ENCODE data around the gene RAD51AP1.
A peak's percentile ranks its signal among the peaks of the same experiment; 100 is the strongest.

The RAD51AP1 gene

DNA sequence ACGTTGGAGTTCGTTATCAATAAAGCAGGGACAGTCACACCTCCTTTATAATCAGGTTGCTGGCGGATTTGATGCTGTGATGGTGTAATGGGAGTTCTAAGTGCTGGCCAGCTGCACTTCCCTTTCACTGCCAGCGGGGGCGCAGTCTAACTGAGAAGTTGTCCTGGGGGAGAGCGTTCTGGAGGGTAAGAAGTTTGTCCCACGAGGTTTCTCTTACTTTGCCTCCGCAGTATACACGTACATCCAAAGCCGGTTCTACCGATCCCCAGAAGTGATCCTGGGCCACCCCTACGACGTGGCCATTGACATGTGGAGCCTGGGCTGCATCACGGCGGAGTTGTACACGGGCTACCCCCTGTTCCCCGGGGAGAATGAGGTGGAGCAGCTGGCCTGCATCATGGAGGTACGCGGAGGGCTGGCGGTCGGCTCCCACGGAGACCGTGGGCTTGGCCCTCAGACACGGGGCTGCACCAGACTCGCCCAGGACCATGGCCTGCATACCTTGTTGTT, 66.0 kb downstream of the RAD51AP1 start:
- TF ChIP-seq, protein P1, sequence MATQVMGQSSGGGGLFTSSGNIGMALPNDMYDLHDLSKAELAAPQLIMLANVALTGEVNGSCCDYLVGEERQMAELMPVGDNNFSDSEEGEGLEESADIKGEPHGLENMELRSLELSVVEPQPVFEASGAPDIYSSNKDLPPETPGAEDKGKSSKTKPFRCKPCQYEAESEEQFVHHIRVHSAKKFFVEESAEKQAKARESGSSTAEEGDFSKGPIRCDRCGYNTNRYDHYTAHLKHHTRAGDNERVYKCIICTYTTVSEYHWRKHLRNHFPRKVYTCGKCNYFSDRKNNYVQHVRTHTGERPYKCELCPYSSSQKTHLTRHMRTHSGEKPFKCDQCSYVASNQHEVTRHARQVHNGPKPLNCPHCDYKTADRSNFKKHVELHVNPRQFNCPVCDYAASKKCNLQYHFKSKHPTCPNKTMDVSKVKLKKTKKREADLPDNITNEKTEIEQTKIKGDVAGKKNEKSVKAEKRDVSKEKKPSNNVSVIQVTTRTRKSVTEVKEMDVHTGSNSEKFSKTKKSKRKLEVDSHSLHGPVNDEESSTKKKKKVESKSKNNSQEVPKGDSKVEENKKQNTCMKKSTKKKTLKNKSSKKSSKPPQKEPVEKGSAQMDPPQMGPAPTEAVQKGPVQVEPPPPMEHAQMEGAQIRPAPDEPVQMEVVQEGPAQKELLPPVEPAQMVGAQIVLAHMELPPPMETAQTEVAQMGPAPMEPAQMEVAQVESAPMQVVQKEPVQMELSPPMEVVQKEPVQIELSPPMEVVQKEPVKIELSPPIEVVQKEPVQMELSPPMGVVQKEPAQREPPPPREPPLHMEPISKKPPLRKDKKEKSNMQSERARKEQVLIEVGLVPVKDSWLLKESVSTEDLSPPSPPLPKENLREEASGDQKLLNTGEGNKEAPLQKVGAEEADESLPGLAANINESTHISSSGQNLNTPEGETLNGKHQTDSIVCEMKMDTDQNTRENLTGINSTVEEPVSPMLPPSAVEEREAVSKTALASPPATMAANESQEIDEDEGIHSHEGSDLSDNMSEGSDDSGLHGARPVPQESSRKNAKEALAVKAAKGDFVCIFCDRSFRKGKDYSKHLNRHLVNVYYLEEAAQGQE (IDR thresholded peaks at IDR 0.05; ENCODE audit: insufficient replicate concordance, low read depth), result peak; percentile 26
- TF ChIP-seq, protein P2, sequence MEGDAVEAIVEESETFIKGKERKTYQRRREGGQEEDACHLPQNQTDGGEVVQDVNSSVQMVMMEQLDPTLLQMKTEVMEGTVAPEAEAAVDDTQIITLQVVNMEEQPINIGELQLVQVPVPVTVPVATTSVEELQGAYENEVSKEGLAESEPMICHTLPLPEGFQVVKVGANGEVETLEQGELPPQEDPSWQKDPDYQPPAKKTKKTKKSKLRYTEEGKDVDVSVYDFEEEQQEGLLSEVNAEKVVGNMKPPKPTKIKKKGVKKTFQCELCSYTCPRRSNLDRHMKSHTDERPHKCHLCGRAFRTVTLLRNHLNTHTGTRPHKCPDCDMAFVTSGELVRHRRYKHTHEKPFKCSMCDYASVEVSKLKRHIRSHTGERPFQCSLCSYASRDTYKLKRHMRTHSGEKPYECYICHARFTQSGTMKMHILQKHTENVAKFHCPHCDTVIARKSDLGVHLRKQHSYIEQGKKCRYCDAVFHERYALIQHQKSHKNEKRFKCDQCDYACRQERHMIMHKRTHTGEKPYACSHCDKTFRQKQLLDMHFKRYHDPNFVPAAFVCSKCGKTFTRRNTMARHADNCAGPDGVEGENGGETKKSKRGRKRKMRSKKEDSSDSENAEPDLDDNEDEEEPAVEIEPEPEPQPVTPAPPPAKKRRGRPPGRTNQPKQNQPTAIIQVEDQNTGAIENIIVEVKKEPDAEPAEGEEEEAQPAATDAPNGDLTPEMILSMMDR (IDR thresholded peaks at IDR 0.05; ENCODE audit: insufficient read depth, low read length), result peak; percentile 98
- TF ChIP-seq SPI1 (IDR thresholded peaks at IDR 0.05; ENCODE audit: borderline replicate concordance, low read depth) (peak; percentile 86), POLR2AphosphoS5 (IDR thresholded peaks at IDR 0.05; ENCODE audit: low read depth) (peak; percentile 42), GABPA (IDR thresholded peaks at IDR 0.05; ENCODE audit: low read depth) (no peak)
- peak overlapping the region; percentile 91 for H3K4me3 ChIP-seq (replicated peaks; ENCODE audit: insufficient read depth, low read length)
- H3K27me3 ChIP-seq (ENCODE audit: insufficient read depth, poor library complexity, severe bottlenecking), result no peaks in the 10 kb centered on the region
- peak overlapping the region; percentile 65 for H3K27ac ChIP-seq (replicated peaks)
- DNase-seq (ENCODE audit: low read depth in 1 of 2, low spot score in 1 of 2), result peak; percentile 62 to 88

DNA sequence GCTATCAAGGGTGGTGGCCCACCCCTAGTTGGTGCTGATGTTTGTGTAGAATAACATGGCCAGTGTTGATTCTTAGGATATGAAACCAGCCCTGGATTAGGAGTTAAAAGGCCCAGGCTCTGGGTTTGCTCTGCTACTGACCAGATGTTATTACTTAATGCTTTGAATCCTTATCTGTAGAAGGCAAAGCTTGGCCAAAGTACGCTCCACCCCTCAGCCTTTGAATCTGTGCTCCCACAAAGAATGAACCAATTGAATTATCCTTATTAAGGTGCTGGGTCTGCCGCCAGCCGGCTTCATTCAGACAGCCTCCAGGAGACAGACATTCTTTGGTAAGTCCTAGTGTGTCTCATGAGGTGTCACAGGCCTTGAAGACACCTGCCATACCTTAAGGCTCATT, 68.4 kb downstream of the RAD51AP1 start:
- no peak for TF ChIP-seq POLR2AphosphoS5 (IDR thresholded peaks at IDR 0.05; ENCODE audit: low read depth)
- TF ChIP-seq, protein P1 (IDR thresholded peaks at IDR 0.05; ENCODE audit: insufficient replicate concordance, low read depth), result no peak
- TF ChIP-seq SPI1 (IDR thresholded peaks at IDR 0.05; ENCODE audit: borderline replicate concordance, low read depth), result no peak
- TF ChIP-seq, protein P2 (IDR thresholded peaks at IDR 0.05; ENCODE audit: insufficient read depth, low read length), result no peak
- no peak for TF ChIP-seq GABPA (IDR thresholded peaks at IDR 0.05; ENCODE audit: low read depth)
- DNase-seq (ENCODE audit: low read depth in 1 of 2, low spot score in 1 of 2), result no peak
- Histone ChIP-seq H3K27ac (replicated peaks) (no peak overlapping the region), H3K27me3 (ENCODE audit: insufficient read depth, poor library complexity, severe bottlenecking) (no peaks in the 10 kb centered on the region), H3K4me3 (replicated peaks; ENCODE audit: insufficient read depth, low read length) (no peak overlapping the region)

DNA sequence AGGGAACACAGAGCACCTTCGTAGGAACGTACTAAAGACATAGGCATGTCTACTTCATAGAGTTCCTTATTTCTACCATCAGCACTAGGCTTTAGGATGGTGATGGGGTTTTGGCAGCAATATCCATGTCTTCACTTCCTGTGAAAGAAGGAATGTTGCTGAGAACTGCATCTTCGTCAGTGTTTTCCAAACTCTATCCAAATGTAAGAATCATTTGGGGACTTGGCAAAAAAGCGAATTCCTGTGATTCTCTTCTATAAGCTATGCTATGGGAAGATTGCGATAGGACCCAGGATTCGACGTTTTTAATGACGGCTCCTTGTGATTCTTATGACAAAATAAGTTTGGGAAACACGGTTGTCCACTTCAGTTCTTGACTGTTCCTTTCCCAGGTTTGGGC, 70.4 kb downstream of the RAD51AP1 start:
- no peak overlapping the region for H3K4me3 ChIP-seq (replicated peaks; ENCODE audit: insufficient read depth, low read length)
- TF ChIP-seq SPI1 (IDR thresholded peaks at IDR 0.05; ENCODE audit: borderline replicate concordance, low read depth), result no peak
- TF ChIP-seq, protein P1 (IDR thresholded peaks at IDR 0.05; ENCODE audit: insufficient replicate concordance, low read depth), result no peak
- no peak for TF ChIP-seq GABPA (IDR thresholded peaks at IDR 0.05; ENCODE audit: low read depth)
- no peak for TF ChIP-seq POLR2AphosphoS5 (IDR thresholded peaks at IDR 0.05; ENCODE audit: low read depth)
- TF ChIP-seq, protein P2 (IDR thresholded peaks at IDR 0.05; ENCODE audit: insufficient read depth, low read length), result no peak
- no peak overlapping the region for H3K27ac ChIP-seq (replicated peaks)
- no peak for DNase-seq (ENCODE audit: low read depth in 1 of 2, low spot score in 1 of 2)
- no peaks in the 10 kb centered on the region for H3K27me3 ChIP-seq (ENCODE audit: insufficient read depth, poor library complexity, severe bottlenecking)

All from HL-60 (cell line).